T-cell (primary cell): ENCODE data around the gene PIGL. TPM values are rescaled to one million over a fixed set of nuclear protein-coding genes. Genes with fewer than 3 reads are reported as not detected.

ENCODE experiments used
- ATAC-seq, 4 experiments: fragments of 200-7000 bp in 3 of 4; fragments of 150-1000 bp in 1 of 4; cut with Tn5 transposase; replicated peaks in 1 of 4; 1 replicate in 3 of 4; 2 replicates in 1 of 4; pipeline ENCODE4 v1.10.0; 2021; ENCODE audit warnings: moderate library complexity in 3 of 4, mild to moderate bottlenecking in 2 of 4, moderate number of reproducible peaks in 1 of 4
- CTCF ChIA-PET, 2 donors: fragments of 300-600 bp; sonication (Branson Sonifier 250); formaldehyde crosslinking; loops; one replicate each; lab custom pipeline; 2022; ENCODE audit warnings: antibody characterized with exemption in 2 of 2; lab: Charles Lee
- POLR2A ChIA-PET, 2 donors: fragments of 300-600 bp; sonication (Branson Sonifier 250); formaldehyde crosslinking; loops; one replicate each; lab custom pipeline; 2022; ENCODE audit warnings: antibody characterized with exemption in 2 of 2; lab: Charles Lee
- DNase-seq, 35 experiments: peaks; one replicate each; pipeline versions ENCODE4 v3.0.0 to v3.0.0-alpha.2; 2013 to 2023
- H3K27ac ChIP-seq: one replicate; pipeline ENCODE4 v1.5.1; 2013; ENCODE audit warnings: low read length
- H3K27me3 ChIP-seq, 2 experiments: replicated peaks in 1 of 2; 1 replicate in 1 of 2; 2 replicates in 1 of 2; pipeline versions ENCODE4 v1.6.1 to v1.7.0; 2013; ENCODE audit warnings: low read length in 1 of 2, mixed read lengths in 1 of 2; ENCODE audit not compliant: control insufficient read depth in 2 of 2, insufficient read depth in 2 of 2; ENCODE audit errors: extremely low read depth in 1 of 2
- H3K36me3 ChIP-seq, 2 donors: 1 replicate in 1 of 2; 2 replicates in 1 of 2; pipeline versions ENCODE4 v1.6.1 to v1.7.0; 2013; ENCODE audit warnings: low read length in 1 of 2; ENCODE audit not compliant: control insufficient read depth in 2 of 2, insufficient read depth in 1 of 2; ENCODE audit errors: extremely low read depth in 1 of 2
- H3K4me1 ChIP-seq, 2 experiments: 1 replicate in 1 of 2; 2 replicates in 1 of 2; pipeline versions ENCODE4 v1.6.1 to v1.7.0; 2013; ENCODE audit warnings: low read length in 2 of 2, mixed read lengths in 1 of 2; ENCODE audit not compliant: insufficient read depth in 2 of 2, control insufficient read depth in 1 of 2; ENCODE audit errors: extremely low read depth in 1 of 2
- H3K4me3 ChIP-seq, 2 donors: 1 replicate in 1 of 2; 2 replicates in 1 of 2; pipeline versions ENCODE4 v1.5.1 to v1.7.0; 2013; ENCODE audit warnings: mild to moderate bottlenecking in 2 of 2, low read length in 1 of 2, moderate library complexity in 1 of 2; ENCODE audit not compliant: control insufficient read depth in 1 of 2; ENCODE audit errors: extremely low read depth in 1 of 2
- H3K9me3 ChIP-seq: 2 replicates; pipeline ENCODE4 v1.7.0; 2013
- H3K27ac Mint-ChIP-seq, 2 donors: one replicate each; pipeline ENCODE4 v1.8.0; 2020 to 2021; ENCODE audit warnings: mild to moderate bottlenecking in 2 of 2, mixed read lengths in 2 of 2
- H3K27me3 Mint-ChIP-seq, 2 donors: one replicate each; pipeline ENCODE4 v1.8.0; 2021 to 2022; ENCODE audit warnings: mixed read lengths in 2 of 2
- H3K36me3 Mint-ChIP-seq: one replicate; pipeline ENCODE4 v1.8.0; 2021; ENCODE audit warnings: mixed read lengths
- H3K4me1 Mint-ChIP-seq, 3 donors: one replicate each; pipeline ENCODE4 v1.8.0; 2020 to 2022; ENCODE audit warnings: mixed read lengths in 3 of 3, mild to moderate bottlenecking in 1 of 3
- H3K4me3 Mint-ChIP-seq, 3 donors: one replicate each; pipeline ENCODE4 v1.8.0; 2020 to 2022; ENCODE audit warnings: mild to moderate bottlenecking in 3 of 3, mixed read lengths in 3 of 3, moderate library complexity in 3 of 3
- H3K9me3 Mint-ChIP-seq, 3 donors: one replicate each; pipeline ENCODE4 v1.8.0; 2020 to 2022; ENCODE audit warnings: mixed read lengths in 3 of 3
- WGBS: methylation state at CpG from one replicate; pipeline ENCODE4 v1.1.5; 2013; ENCODE audit warnings: missing lambda C conversion rate; ENCODE audit not compliant: insufficient coverage; 5-methylcytosine and 5-hydroxymethylcytosine counted together
- total RNA-seq, 35 experiments: library from RNA in 6 of 35; stranded (reverse) in 6 of 35; fragments of 120-200 nt in 1 of 35; gene quantifications; one replicate each; pipeline versions ENCODE4 v1.2.1 to v1.2.4 and lab custom pipeline; 2013 to 2026

Gene PIGL
- total RNA-seq, 5 donors from 2014 or later (not counting 1 experiment from before 2014, with no cell fraction given): 53.9 to 90.2 (median 82.7) TPM

DNA sequence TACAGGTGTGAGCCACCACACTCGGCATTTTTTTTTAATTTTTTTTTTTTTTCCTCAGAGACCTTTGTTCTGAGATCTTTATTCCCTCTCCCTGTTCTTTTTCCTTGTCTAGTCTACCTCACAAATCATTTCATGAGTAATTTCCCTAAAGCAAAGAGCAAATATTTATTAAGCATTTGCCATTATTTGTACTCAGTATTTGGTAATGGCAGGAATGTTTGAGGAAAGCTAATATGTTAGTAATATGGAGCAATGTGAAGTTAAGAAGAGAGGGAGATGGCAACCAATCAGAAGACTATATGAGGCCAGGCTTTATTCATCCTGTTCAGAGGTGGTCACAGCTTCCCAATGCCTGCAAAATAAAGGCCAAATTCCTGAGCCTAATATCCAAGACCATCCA is 122.9 kb downstream of the PIGL start:
- Histone ChIP-seq H3K4me1 (no peaks in the 10 kb centered on the region), H3K4me3 (no peak overlapping the region), H3K27me3 (no peaks in the 10 kb centered on the region), H3K36me3 (peaks cover 8 to 10% of the 10 kb centered on the region in 2 donors), H3K27ac (no peak overlapping the region), H3K9me3 (no peaks in the 10 kb centered on the region)
- Mint-ChIP-seq H3K4me1 (no peaks in the 10 kb centered on the region), H3K36me3 (peaks cover 19% of the 10 kb centered on the region), H3K27ac (no peak overlapping the region), H3K27me3 (no peaks in the 10 kb centered on the region), H3K9me3 (no peaks in the 10 kb centered on the region), H3K4me3 (no peak overlapping the region)
- DNase-seq: no peak
- ATAC-seq: no peak
- no CpG with 5 or more reads among the region's 1 CpG for WGBS
- ChIA-PET POLR2A (no interaction called here), CTCF (interaction anchor here in 1 of 2 donors (0.6 kb wide), 1 partner anchor 850 kb away, joined by 3 read pairs; no protein-coding TSS in a partner anchor)

DNA sequence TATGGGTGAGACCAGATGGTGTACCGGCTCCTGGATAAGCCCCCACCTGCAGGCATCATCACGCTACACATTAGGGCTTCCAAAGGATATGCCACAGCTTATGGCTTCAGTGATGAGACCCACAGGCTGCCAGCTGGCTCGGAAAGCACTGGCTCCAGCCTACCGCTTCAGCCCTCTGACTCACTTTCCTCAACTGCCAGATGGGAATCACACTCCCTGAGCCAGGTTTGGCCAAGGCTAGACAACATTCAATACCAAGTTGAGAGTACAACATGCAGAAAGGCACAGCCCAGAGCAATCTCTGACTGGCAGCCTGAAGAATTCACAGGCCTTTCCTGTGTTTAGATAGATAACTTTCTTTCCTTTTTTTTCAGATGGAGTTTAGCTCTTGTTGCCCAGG is 126.0 kb downstream of the PIGL start:
- Mint-ChIP-seq H3K9me3 (no peaks in the 10 kb centered on the region), H3K4me3 (no peak overlapping the region), H3K27me3 (no peaks in the 10 kb centered on the region), H3K4me1 (no peaks in the 10 kb centered on the region), H3K36me3 (peaks cover 19% of the 10 kb centered on the region), H3K27ac (no peak overlapping the region)
- no peak for DNase-seq
- peaks cover 8 to 14% of the 10 kb centered on the region in 2 donors for H3K36me3 ChIP-seq
- no peaks in the 10 kb centered on the region for H3K4me1 ChIP-seq
- H3K27ac ChIP-seq: no peak overlapping the region
- CTCF ChIA-PET: no interaction called here
- 100% methylated on average over 4 of the region's 4 CpGs for WGBS
- H3K9me3 ChIP-seq: no peaks in the 10 kb centered on the region
- H3K27me3 ChIP-seq: no peaks in the 10 kb centered on the region
- no peak overlapping the region for H3K4me3 ChIP-seq
- POLR2A ChIA-PET: no interaction called here
- ATAC-seq: no peak

DNA sequence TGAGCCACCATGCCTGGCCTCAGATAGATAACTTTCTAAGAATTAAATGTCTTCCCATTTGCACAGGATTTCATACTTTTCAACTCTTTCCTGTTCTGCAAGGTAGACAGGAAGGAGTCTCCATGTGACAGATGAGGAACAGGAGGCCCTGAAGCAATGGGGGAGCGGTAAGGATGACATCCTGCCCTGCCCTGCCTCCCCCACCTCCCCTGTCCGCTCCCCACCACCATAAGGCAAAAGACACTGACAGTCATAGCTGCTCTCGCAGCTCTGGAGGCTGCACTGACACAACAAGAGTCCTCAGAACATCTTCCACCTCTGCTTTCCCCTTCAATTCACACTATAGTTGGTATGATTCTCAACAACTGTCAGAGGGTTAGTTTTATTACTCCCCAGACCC is 126.6 kb downstream of the PIGL start:
- ATAC-seq: no peak
- H3K9me3 ChIP-seq: no peaks in the 10 kb centered on the region
- ChIA-PET POLR2A (interaction anchor here in 1 of 2 donors (0.6 to 0.7 kb wide), 2 partner anchors 26 to 116 kb away, joined by 3 to 4 read pairs; no protein-coding TSS in a partner anchor), CTCF (no interaction called here)
- Mint-ChIP-seq H3K36me3 (peaks cover 19% of the 10 kb centered on the region), H3K27ac (no peak overlapping the region), H3K4me3 (peak overlapping the region in 1 of 3 donors; percentile 9), H3K9me3 (no peaks in the 10 kb centered on the region), H3K4me1 (no peaks in the 10 kb centered on the region), H3K27me3 (no peaks in the 10 kb centered on the region)
- DNase-seq: no peak
- H3K27me3 ChIP-seq: no peaks in the 10 kb centered on the region
- peaks cover 8 to 14% of the 10 kb centered on the region in 2 donors for H3K36me3 ChIP-seq
- H3K4me1 ChIP-seq: no peaks in the 10 kb centered on the region
- 80% methylated on average over 1 of the region's 3 CpGs for WGBS
- H3K27ac ChIP-seq: no peak overlapping the region
- no peak overlapping the region for H3K4me3 ChIP-seq

DNA sequence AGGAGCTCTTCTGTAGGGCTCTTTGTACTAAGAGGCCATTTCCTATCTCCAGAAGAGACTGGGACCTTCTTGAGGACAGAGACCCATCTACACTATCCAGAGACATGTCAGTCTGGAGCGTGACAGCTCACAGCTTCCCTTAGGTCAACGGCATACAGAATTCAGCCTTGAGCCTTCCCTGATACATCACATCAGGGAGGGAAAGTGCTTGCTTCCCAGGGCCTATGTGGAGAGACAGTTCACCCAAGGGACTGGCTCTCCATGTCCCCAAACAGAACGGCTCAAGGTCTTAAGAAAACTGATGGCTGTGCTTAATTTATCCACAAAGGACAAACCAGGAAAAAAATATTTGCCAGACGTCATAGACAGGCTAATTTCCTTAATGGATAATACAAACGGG is 128.6 kb downstream of the PIGL start:
- H3K27me3 ChIP-seq: no peaks in the 10 kb centered on the region
- ATAC-seq (no peak), DNase-seq (no peak)
- Mint-ChIP-seq H3K4me3 (no peak overlapping the region), H3K27ac (no peak overlapping the region), H3K9me3 (no peaks in the 10 kb centered on the region), H3K36me3 (peaks cover 16% of the 10 kb centered on the region), H3K4me1 (peaks cover 0 to 4% (median 0%) of the 10 kb centered on the region in 3 donors), H3K27me3 (no peaks in the 10 kb centered on the region)
- ChIA-PET CTCF (no interaction called here), POLR2A (no interaction called here)
- no peaks in the 10 kb centered on the region for H3K9me3 ChIP-seq
- no CpG with 5 or more reads among the region's 5 CpGs for WGBS
- H3K27ac ChIP-seq: no peak overlapping the region
- H3K36me3 ChIP-seq: peaks cover 15 to 18% of the 10 kb centered on the region in 2 donors
- no peak overlapping the region for H3K4me3 ChIP-seq
- H3K4me1 ChIP-seq: no peaks in the 10 kb centered on the region

DNA sequence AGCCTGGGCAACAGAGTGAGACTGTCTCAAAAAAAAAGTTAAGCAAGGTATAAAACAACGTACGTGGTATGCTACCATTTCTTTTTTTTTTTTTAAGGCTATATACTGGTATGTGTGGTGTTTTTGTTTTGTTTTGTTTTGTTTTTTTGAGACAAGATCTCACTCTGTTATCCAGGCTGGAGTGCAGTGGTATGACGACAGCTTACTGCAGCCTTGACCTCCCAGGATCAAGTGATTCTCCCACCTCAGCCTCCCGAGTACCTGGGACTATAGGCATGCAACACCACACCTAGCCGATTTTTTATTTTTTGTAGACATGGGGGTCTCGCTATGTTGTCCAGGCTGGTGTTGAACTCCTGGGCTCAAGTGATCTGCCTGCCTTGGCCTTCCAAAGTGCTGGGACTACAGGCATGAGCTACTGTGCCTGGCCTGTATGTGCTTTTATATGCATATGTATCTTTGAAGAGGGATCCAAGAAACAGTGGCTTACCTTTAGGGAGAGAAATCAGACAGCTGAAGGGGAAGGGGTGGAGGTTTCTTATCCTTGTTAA is 129.8 kb downstream of the PIGL start:
- ChIA-PET POLR2A (interaction anchor here in 1 of 2 donors (0.6 kb wide), 1 partner anchor 8 kb away, joined by 3 read pairs; no protein-coding TSS in a partner anchor), CTCF (no interaction called here)
- ATAC-seq (no peak), DNase-seq (no peak)
- peaks cover 5 to 9% (median 6%) of the 10 kb centered on the region in 3 donors for H3K4me1 Mint-ChIP-seq
- peaks cover 1 to 3% of the 10 kb centered on the region in 2 experiments for H3K4me1 ChIP-seq
- no peak overlapping the region for H3K27ac ChIP-seq
- peaks cover 16% of the 10 kb centered on the region for H3K36me3 Mint-ChIP-seq
- 100% methylated on average over 3 of the region's 6 CpGs for WGBS
- H3K27me3 Mint-ChIP-seq: no peaks in the 10 kb centered on the region
- H3K36me3 ChIP-seq: peaks cover 15 to 18% of the 10 kb centered on the region in 2 donors
- H3K27me3 ChIP-seq: no peaks in the 10 kb centered on the region
- H3K4me3 Mint-ChIP-seq: no peak overlapping the region
- H3K9me3 Mint-ChIP-seq: no peaks in the 10 kb centered on the region
- H3K27ac Mint-ChIP-seq: no peak overlapping the region
- H3K9me3 ChIP-seq: no peaks in the 10 kb centered on the region
- no peak overlapping the region for H3K4me3 ChIP-seq

DNA sequence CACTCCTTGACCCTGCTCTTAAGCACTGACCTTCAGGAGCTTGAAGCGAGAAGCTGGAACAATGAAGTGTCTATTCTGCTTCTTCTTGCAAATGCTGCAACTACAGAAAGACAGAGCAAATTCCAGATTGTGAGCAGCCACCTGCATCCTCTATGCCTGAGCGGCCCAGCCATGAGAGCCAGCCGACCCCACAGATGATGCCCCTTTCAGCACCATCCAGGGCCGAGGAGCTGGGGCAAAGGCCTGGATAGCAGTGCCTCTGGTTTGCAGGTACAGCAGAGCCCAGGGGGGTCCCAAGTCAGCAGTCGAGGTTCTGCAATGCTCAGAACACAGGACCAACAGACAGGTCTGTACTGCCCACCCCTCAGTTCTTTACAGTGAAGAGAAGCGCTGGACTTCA is 131.6 kb downstream of the PIGL start:
- peaks cover 14 to 18% (median 15%) of the 10 kb centered on the region in 3 donors for H3K4me1 Mint-ChIP-seq
- no peaks in the 10 kb centered on the region for H3K27me3 Mint-ChIP-seq
- no peaks in the 10 kb centered on the region for H3K9me3 Mint-ChIP-seq
- no peak overlapping the region for H3K27ac Mint-ChIP-seq
- ATAC-seq (no peak), DNase-seq (no peak)
- CTCF ChIA-PET: no interaction called here
- peaks cover 8 to 15% of the 10 kb centered on the region in 2 donors for H3K36me3 ChIP-seq
- H3K4me3 ChIP-seq: no peak overlapping the region
- WGBS: 95% methylated on average over 6 of the region's 6 CpGs
- POLR2A ChIA-PET: no interaction called here
- H3K36me3 Mint-ChIP-seq: peaks cover 6% of the 10 kb centered on the region
- peaks cover 5 to 15% of the 10 kb centered on the region in 2 experiments for H3K4me1 ChIP-seq
- H3K4me3 Mint-ChIP-seq: no peak overlapping the region
- H3K9me3 ChIP-seq: no peaks in the 10 kb centered on the region
- H3K27me3 ChIP-seq: peaks cover 0 to 3% of the 10 kb centered on the region in 2 experiments
- no peak overlapping the region for H3K27ac ChIP-seq
